ENCODE results near the gene AGMO. TPM values are rescaled to one million over a fixed set of nuclear protein-coding genes. Genes with fewer than 3 reads are reported as not detected.

The AGMO gene
- total RNA-seq (2022; extraction: Qiagen RNA extraction): 0.56 to 1.2 TPM (median 1.1 TPM) in 5 replicates

GRCh38 chr7:15561835-15562234, at the start of gene AGMO:
TSS of gene AGMO (minus strand) at chr7:15562015.

Other genes starting within 250 kb of the AGMO start
- not detected in 5 replicates for gene MEOX2, start 124.7 kb upstream of the AGMO start, total RNA-seq (2022; extraction: Qiagen RNA extraction)

Data from A549 treated with Mapracorat at 1 μM for 4 hours (cell line).